Measurements from ENCODE around the gene TSPO2. TPM values are rescaled to one million over a fixed set of nuclear protein-coding genes. Genes with fewer than 3 reads are reported as not detected.
A peak's percentile ranks its signal among the peaks of the same experiment; 100 is the strongest.

TSPO2 gene
- total RNA-seq, 3 donors from 2014 or later = not detected

DNA sequence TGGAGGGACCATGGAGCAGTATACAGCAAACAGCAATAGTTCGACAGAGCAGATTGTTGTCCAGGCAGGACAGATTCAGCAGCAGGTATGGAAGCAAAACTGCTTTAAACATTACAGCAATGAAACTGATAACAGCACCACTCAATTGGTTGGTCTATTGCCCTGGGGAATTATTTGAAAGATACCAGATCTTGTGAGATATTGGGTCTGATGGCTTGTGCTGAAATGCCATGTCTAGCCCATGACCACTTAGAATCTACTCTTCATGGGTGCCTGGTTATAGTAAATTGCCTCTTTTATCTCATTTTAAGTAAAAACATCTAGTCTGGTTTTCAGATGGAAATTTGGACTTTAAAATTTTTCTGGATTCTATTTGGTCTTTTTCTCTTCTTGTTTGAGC is 36.8 kb downstream of the TSPO2 start:
- Histone ChIP-seq H3K9me3 (no peaks in the 10 kb centered on the region), H3K27me3 (no peaks in the 10 kb centered on the region), H3K36me3 (no peaks in the 10 kb centered on the region), H3K27ac (no peak overlapping the region), H3K4me3 (no peak overlapping the region), H3K4me1 (no peaks in the 10 kb centered on the region)
- TF ChIP-seq POLR2AphosphoS5 (IDR thresholded peaks at IDR 0.05) (no peak), POLR2A (IDR thresholded peaks at IDR 0.05) (no peak)
- TF ChIP-seq, protein P1, sequence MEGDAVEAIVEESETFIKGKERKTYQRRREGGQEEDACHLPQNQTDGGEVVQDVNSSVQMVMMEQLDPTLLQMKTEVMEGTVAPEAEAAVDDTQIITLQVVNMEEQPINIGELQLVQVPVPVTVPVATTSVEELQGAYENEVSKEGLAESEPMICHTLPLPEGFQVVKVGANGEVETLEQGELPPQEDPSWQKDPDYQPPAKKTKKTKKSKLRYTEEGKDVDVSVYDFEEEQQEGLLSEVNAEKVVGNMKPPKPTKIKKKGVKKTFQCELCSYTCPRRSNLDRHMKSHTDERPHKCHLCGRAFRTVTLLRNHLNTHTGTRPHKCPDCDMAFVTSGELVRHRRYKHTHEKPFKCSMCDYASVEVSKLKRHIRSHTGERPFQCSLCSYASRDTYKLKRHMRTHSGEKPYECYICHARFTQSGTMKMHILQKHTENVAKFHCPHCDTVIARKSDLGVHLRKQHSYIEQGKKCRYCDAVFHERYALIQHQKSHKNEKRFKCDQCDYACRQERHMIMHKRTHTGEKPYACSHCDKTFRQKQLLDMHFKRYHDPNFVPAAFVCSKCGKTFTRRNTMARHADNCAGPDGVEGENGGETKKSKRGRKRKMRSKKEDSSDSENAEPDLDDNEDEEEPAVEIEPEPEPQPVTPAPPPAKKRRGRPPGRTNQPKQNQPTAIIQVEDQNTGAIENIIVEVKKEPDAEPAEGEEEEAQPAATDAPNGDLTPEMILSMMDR (IDR thresholded peaks at IDR 0.05) = no peak
- intact Hi-C loops (cut with DNase I; ENCODE audit: low total_unique reads) = no loop called here
- DNase-seq (ENCODE audit: low spot score in 2 of 2) = no peak

DNA sequence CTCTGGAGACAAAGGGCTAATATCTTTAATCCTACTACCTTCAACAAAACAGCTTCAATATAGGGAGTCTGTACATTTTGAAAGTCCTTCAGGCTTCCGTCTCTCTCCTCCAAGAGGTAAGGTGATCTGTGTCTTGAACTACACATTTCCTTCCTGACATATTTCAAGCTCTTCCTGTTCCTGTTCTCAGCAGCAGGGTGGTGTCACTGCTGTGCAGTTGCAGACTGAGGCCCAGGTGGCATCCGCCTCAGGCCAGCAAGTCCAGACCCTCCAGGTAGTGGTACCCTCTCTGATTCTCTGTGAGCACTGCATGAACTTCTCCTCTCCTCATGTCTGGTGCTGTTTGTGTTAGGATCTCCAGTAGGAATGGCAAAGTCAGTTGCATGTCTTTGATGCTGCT is 38.4 kb downstream of the TSPO2 start:
- H3K27ac ChIP-seq = no peak overlapping the region
- no peak for DNase-seq (ENCODE audit: low spot score in 2 of 2)
- no peaks in the 10 kb centered on the region for H3K27me3 ChIP-seq
- H3K9me3 ChIP-seq = no peaks in the 10 kb centered on the region
- no peaks in the 10 kb centered on the region for H3K4me1 ChIP-seq
- no peaks in the 10 kb centered on the region for H3K36me3 ChIP-seq
- TF ChIP-seq, protein P1 (IDR thresholded peaks at IDR 0.05) = no peak
- TF ChIP-seq POLR2A (IDR thresholded peaks at IDR 0.05) (no peak), POLR2AphosphoS5 (IDR thresholded peaks at IDR 0.05) (no peak)
- intact Hi-C loops (cut with DNase I; ENCODE audit: low total_unique reads) = no loop called here
- no peak overlapping the region for H3K4me3 ChIP-seq

GRCh38 chr6:41083072-41083471 is 40.8 kb downstream of the TSPO2 start:
- Histone ChIP-seq H3K4me1 (no peaks in the 10 kb centered on the region), H3K27me3 (no peaks in the 10 kb centered on the region), H3K27ac (no peak overlapping the region), H3K4me3 (no peak overlapping the region), H3K9me3 (no peaks in the 10 kb centered on the region), H3K36me3 (no peaks in the 10 kb centered on the region)
- no peak for TF ChIP-seq POLR2A (IDR thresholded peaks at IDR 0.05)
- no peak for DNase-seq (ENCODE audit: low spot score in 2 of 2)
- intact Hi-C loops (cut with DNase I; ENCODE audit: low total_unique reads) = no loop called here

DNA sequence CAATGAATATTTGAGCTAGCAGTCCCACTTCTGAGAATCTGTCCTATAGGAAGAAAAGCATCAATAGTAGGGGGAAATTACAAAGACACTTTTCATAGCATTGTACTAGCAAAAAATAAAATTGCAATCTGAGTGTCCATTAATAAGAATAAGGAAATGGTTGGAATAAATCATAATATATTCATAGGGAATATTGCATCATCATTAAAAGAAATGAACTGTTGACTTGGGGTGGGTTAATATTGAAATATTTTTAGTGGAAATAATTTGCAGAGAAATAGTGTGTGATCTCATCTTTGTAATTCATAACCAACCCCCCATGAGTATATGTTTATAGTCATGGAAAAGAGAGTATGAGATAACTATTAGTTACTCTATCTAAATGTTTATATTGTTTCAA is 42.9 kb downstream of the TSPO2 start:
- no peaks in the 10 kb centered on the region for H3K27me3 ChIP-seq
- no peak for DNase-seq (ENCODE audit: low spot score in 2 of 2)
- H3K36me3 ChIP-seq = no peaks in the 10 kb centered on the region
- H3K4me3 ChIP-seq = no peak overlapping the region
- TF ChIP-seq POLR2A (IDR thresholded peaks at IDR 0.05) (no peak), POLR2AphosphoS5 (IDR thresholded peaks at IDR 0.05) (no peak)
- no peaks in the 10 kb centered on the region for H3K9me3 ChIP-seq
- no peaks in the 10 kb centered on the region for H3K4me1 ChIP-seq
- no peak overlapping the region for H3K27ac ChIP-seq
- intact Hi-C loops (cut with DNase I; ENCODE audit: low total_unique reads) = no loop called here

GRCh38 chr6:41088451-41088850 is 46.2 kb downstream of the TSPO2 start:
- intact Hi-C loops (cut with DNase I; ENCODE audit: low total_unique reads) = no loop called here
- Histone ChIP-seq H3K27ac (no peak overlapping the region), H3K27me3 (no peaks in the 10 kb centered on the region), H3K4me3 (no peak overlapping the region), H3K36me3 (no peaks in the 10 kb centered on the region), H3K9me3 (no peaks in the 10 kb centered on the region), H3K4me1 (no peaks in the 10 kb centered on the region)
- TF ChIP-seq POLR2A (IDR thresholded peaks at IDR 0.05) (no peak), POLR2AphosphoS5 (IDR thresholded peaks at IDR 0.05) (no peak)
- TF ChIP-seq, protein P1 (IDR thresholded peaks at IDR 0.05) = no peak
- DNase-seq (ENCODE audit: low spot score in 2 of 2) = peak in 1 of 2 donors; percentile 29

- intact Hi-C loops (cut with DNase I; ENCODE audit: low total_unique reads) = no loop called here
- H3K36me3 ChIP-seq = peaks cover 5% of the 10 kb centered on the region
- no peak overlapping the region for H3K27ac ChIP-seq
- no peaks in the 10 kb centered on the region for H3K9me3 ChIP-seq
- no peak for TF ChIP-seq POLR2AphosphoS5 (IDR thresholded peaks at IDR 0.05)
- TF ChIP-seq POLR2A (IDR thresholded peaks at IDR 0.05) = no peak
- TF ChIP-seq, protein P1 (IDR thresholded peaks at IDR 0.05) = no peak
- DNase-seq (ENCODE audit: low spot score in 2 of 2) = no peak
- H3K4me3 ChIP-seq = no peak overlapping the region
- H3K4me1 ChIP-seq = no peaks in the 10 kb centered on the region
- H3K27me3 ChIP-seq = no peaks in the 10 kb centered on the region
Observed at GRCh38 chr6:41090841-41091761, 48.8 kb downstream of the TSPO2 start.
